ENCODE data around the gene ULBP2.
"Not testable (repeated sequence)": the region's sequence is repeated elsewhere in the genome, so short reads cannot be mapped to it uniquely, and the experiment has no call there.

The ULBP2 gene

GRCh38 chr6:149913085-149913484, 28.7 kb upstream of the ULBP2 start:
- Histone ChIP-seq H3K27me3 (no peaks in the 10 kb centered on the region), H3K27ac (no peak overlapping the region), H3K4me1 (no peaks in the 10 kb centered on the region), H3K36me3 (no peaks in the 10 kb centered on the region), H3K4me3 (no peak overlapping the region), H3K9me3 (peaks cover 0 to 4% (median 0%) of the 10 kb centered on the region in 3 donors)
- intact Hi-C loops (cut with DNase I; ENCODE audit: low total_unique reads) = no loop called here
- TF ChIP-seq CTCF (IDR thresholded peaks at IDR 0.05) = no peak
- DNase-seq = no peak

GRCh38 chr6:149913540-149914240, 28.1 kb upstream of the ULBP2 start:
- no peak for DNase-seq
- H3K27me3 ChIP-seq = no peaks in the 10 kb centered on the region
- no peaks in the 10 kb centered on the region for H3K36me3 ChIP-seq
- no peak overlapping the region for H3K4me3 ChIP-seq
- no peak for TF ChIP-seq CTCF (IDR thresholded peaks at IDR 0.05)
- intact Hi-C loops (cut with DNase I; ENCODE audit: low total_unique reads) = no loop called here
- no peak overlapping the region for H3K27ac ChIP-seq
- no peaks in the 10 kb centered on the region for H3K4me1 ChIP-seq
- no peaks in the 10 kb centered on the region for H3K9me3 ChIP-seq

- peak in 1 of 2 donors; percentile 41 for DNase-seq
- intact Hi-C loops (cut with DNase I; ENCODE audit: low total_unique reads) = no loop called here
- H3K9me3 ChIP-seq = no peaks in the 10 kb centered on the region
- no peaks in the 10 kb centered on the region for H3K4me1 ChIP-seq
- no peak overlapping the region for H3K4me3 ChIP-seq
- H3K27me3 ChIP-seq = no peaks in the 10 kb centered on the region
- H3K27ac ChIP-seq = no peak overlapping the region
- no peak for TF ChIP-seq CTCF (IDR thresholded peaks at IDR 0.05)
- H3K36me3 ChIP-seq = no peaks in the 10 kb centered on the region
Observed at GRCh38 chr6:149915970-149916865, 25.6 kb upstream of the ULBP2 start.

GRCh38 chr6:149917679-149918078, 24.1 kb upstream of the ULBP2 start:
- H3K9me3 ChIP-seq = no peaks in the 10 kb centered on the region
- no peak overlapping the region for H3K4me3 ChIP-seq
- H3K4me1 ChIP-seq = peaks cover 0 to 6% (median 4%) of the 10 kb centered on the region in 4 donors
- H3K27me3 ChIP-seq = no peaks in the 10 kb centered on the region
- intact Hi-C loops (cut with DNase I; ENCODE audit: low total_unique reads) = no loop called here
- H3K36me3 ChIP-seq = no peaks in the 10 kb centered on the region
- no peak overlapping the region for H3K27ac ChIP-seq
- TF ChIP-seq CTCF (IDR thresholded peaks at IDR 0.05) = no peak
- peak in 1 of 2 donors; percentile 40 for DNase-seq

GRCh38 chr6:149918151-149918905, 23.5 kb upstream of the ULBP2 start:
- H3K27ac ChIP-seq = no peak overlapping the region
- no peak for DNase-seq
- TF ChIP-seq CTCF (IDR thresholded peaks at IDR 0.05) = no peak
- no peaks in the 10 kb centered on the region for H3K27me3 ChIP-seq
- intact Hi-C loops (cut with DNase I; ENCODE audit: low total_unique reads) = no loop called here
- H3K4me1 ChIP-seq = peaks cover 0 to 12% (median 7%) of the 10 kb centered on the region in 4 donors
- H3K4me3 ChIP-seq = no peak overlapping the region
- H3K36me3 ChIP-seq = no peaks in the 10 kb centered on the region
- H3K9me3 ChIP-seq = no peaks in the 10 kb centered on the region

- H3K9me3 ChIP-seq; H3K36me3 ChIP-seq; H3K4me3 ChIP-seq; H3K27me3 ChIP-seq; H3K27ac ChIP-seq; intact Hi-C loops (cut with DNase I; ENCODE audit: low total_unique reads): not testable (repeated sequence)
- peak in 1 of 2 donors; percentile 20 for DNase-seq
- H3K4me1 ChIP-seq = peaks cover 0 to 17% (median 11%) of the 10 kb centered on the region in 4 donors
Observed at GRCh38 chr6:149919126-149919833, 22.5 kb upstream of the ULBP2 start.
